AG04450 (cell line): ENCODE results near the gene COBL. TPM values are rescaled to one million over a fixed set of nuclear protein-coding genes. Genes with fewer than 3 reads are reported as not detected.

Source experiments
- CTCF ChIA-PET: fragments of 300-600, 350-600 bp; formaldehyde crosslinking; extraction: SDS; loops from one replicate; lab custom pipeline; 2022; ENCODE audit warnings: antibody characterized with exemption, inconsistent platforms; lab: Charles Lee
- POLR2A ChIA-PET: fragments of 350-600 bp; formaldehyde crosslinking; extraction: SDS; loops from one replicate; lab custom pipeline; 2021; ENCODE audit warnings: antibody characterized with exemption, inconsistent platforms; lab: Yijun Ruan, JAX
- DNase-seq: peaks from one replicate; pipeline ENCODE4 v3.0.0-alpha.2; 2011; ENCODE audit warnings: low read depth, low spot score
- H3K27ac ChIP-seq: one replicate; pipeline ENCODE4 v1.5.1; 2012; ENCODE audit warnings: low read depth, low read length, control low read depth
- H3K27me3 ChIP-seq: one replicate; pipeline ENCODE4 v1.6.0; 2012; ENCODE audit warnings: low read length; ENCODE audit not compliant: control insufficient read depth, insufficient read depth
- H3K4me3 ChIP-seq: 2 replicates; pipeline ENCODE4 v1.5.1; 2011; ENCODE audit warnings: mild to moderate bottlenecking, low read depth, low read length, control low read depth
- H3K9me3 ChIP-seq: 2 replicates; pipeline ENCODE4 v1.5.1; 2012; ENCODE audit warnings: low read length; ENCODE audit not compliant: control insufficient read depth, insufficient read depth
- polyA minus RNA-seq: library from RNA; depleted of rRNA, polyadenylated mRNA; stranded (reverse); fragments of >200 nt; gene quantifications from 2 replicates; pipeline ENCODE4 v1.2.3, GENCODE V29; 2011; rRNA and poly(A)+ RNA removed
- polyA plus RNA-seq: library from polyadenylated mRNA; depleted of rRNA; stranded (reverse); fragments of >200 nt; gene quantifications from 2 replicates; pipeline ENCODE4 v1.2.3, GENCODE V29; 2011; rRNA removed
- TF ChIP-seq, protein P1 (sequence below): IDR thresholded peaks from 2 replicates; pipeline ENCODE4 v1.5.1; 2011; ENCODE audit warnings: low read depth, low read length, control low read depth, inconsistent platforms

COBL gene, protein sequence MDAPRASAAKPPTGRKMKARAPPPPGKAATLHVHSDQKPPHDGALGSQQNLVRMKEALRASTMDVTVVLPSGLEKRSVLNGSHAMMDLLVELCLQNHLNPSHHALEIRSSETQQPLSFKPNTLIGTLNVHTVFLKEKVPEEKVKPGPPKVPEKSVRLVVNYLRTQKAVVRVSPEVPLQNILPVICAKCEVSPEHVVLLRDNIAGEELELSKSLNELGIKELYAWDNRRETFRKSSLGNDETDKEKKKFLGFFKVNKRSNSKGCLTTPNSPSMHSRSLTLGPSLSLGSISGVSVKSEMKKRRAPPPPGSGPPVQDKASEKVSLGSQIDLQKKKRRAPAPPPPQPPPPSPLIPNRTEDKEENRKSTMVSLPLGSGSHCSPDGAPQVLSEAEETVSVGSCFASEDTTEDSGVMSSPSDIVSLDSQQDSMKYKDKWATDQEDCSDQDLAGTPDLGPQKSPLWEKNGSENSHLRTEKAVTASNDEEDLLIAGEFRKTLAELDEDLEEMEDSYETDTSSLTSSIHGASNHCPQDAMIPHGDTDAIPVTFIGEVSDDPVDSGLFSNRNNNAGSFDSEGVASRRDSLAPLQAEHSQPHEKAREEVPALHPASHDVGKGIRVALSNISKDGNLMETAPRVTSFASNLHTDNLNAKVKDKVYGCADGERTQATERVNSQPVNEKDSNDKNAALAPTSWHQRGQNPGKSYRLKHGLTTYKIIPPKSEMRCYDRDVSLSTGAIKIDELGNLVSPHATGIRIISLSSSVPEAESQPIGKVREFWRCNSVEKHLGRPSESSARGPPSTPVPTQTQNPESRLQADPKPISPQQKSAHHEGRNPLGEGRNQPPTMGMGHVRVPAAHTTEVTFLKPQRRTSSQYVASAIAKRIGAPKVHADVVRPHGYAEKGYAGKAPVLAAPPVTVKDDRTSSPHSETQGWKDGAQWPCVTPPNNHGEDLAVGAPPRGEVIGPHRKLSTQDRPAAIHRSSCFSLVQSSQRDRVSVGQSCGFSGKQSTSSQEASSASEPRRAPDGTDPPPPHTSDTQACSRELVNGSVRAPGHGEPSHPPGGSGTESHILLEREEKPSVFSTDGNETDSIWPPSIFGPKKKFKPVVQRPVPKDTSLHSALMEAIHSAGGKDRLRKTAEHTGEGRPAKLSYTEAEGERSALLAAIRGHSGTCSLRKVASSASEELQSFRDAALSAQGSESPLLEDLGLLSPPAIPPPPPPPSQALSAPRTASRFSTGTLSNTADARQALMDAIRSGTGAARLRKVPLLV
- 0.06 TPM in 1 of 2 replicates, not detected in the other for polyA plus RNA-seq
- not detected in 2 replicates for polyA minus RNA-seq

DNA sequence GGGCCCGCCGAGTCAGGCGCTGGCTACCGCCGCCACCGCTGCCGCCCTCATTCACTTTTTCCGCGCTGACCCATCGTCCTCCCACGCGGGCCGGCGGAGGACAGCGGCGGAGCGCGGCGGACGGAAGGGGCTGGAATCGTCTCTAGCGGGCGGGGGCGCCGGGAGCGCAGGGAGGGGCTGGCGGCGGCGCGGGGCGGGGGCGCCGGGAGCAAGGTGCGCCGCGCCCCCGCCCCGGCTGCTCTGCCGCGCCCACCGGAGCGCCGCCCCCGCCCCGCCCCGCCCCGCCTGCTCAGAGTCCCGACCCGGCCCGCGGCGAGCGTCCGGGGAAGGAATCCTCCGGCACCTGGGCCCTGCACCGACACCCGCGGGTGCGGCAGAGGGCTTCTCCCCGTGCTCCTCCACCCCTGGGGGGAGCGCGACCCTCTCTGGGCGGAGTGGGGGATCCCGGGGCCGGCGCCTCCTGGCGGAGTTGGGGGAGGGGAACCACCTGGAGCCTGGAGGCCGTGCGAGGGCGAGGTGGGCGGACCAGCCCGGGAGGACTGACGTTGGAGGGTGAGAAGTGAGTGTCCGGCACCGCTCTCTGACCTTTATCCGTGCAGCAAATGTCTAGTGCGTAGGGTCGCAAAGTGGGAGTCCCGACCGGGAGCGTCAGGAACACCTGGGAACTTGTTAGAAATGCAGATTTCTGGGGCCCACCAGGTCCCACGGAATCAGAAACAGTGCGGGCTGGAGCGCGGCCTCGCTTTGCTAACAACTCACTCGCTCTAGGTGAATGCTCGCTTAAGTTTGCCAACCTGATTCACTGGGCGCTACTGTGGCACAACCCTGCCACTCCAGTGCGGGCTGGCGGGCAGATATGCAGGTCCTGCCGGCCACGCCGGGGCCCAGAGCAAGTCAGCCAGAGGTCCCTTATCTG is at the start of gene COBL:
Gene COBL (minus strand): TSS at position 144 of the 916 bp plus-strand sequence. CDS start 176 bp downstream, outside the sequence.
- CTCF ChIA-PET = no interaction called here
- Histone ChIP-seq H3K27ac (no peak within 1 kb of the TSS), H3K4me3 (no peak within 1 kb of the TSS), H3K27me3 (peaks cover 18% of the 10 kb centered on the region), H3K9me3 (peaks cover 4% of the 10 kb centered on the region; the same call in 1 of the 2 replicates)
- TF ChIP-seq, protein P1, sequence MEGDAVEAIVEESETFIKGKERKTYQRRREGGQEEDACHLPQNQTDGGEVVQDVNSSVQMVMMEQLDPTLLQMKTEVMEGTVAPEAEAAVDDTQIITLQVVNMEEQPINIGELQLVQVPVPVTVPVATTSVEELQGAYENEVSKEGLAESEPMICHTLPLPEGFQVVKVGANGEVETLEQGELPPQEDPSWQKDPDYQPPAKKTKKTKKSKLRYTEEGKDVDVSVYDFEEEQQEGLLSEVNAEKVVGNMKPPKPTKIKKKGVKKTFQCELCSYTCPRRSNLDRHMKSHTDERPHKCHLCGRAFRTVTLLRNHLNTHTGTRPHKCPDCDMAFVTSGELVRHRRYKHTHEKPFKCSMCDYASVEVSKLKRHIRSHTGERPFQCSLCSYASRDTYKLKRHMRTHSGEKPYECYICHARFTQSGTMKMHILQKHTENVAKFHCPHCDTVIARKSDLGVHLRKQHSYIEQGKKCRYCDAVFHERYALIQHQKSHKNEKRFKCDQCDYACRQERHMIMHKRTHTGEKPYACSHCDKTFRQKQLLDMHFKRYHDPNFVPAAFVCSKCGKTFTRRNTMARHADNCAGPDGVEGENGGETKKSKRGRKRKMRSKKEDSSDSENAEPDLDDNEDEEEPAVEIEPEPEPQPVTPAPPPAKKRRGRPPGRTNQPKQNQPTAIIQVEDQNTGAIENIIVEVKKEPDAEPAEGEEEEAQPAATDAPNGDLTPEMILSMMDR = no peak
- POLR2A ChIA-PET = no interaction called here
- no peak for DNase-seq

DNA sequence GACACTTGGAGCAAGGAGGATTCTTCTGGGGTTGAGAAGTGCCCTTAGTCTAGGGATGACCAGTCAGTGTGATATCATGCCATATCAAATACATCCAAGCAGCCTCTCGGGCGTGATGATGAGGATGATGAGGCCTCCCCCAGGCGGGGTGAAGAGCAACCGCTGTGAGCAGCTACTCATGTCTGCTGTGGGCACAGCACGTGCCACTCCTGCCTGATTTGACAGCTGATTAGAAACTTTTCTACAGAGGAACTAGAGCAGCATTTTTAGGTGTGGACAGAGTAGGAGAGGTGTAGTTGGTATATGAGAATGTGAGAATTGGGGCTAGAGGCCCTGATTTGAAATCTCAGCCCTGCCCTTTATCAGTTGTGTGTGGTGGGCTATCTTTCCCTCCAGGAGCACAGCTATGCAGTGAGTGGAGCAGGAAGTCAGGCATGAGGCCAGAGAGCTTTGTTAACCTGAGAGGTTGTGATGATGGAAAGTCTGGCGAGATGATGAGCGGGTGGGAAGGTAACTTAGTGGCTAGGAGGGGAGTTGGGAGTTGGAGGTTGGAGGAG is 49.6 kb upstream of the COBL start:
- Histone ChIP-seq H3K27me3 (no peaks in the 10 kb centered on the region), H3K27ac (no peak overlapping the region), H3K9me3 (peaks cover 7% of the 10 kb centered on the region), H3K4me3 (no peak overlapping the region)
- CTCF ChIA-PET = interaction anchor here (2.7 kb wide), 1 partner anchor 204 kb away, joined by 28 read pairs; no protein-coding TSS in a partner anchor
- POLR2A ChIA-PET = no interaction called here
- no peak for DNase-seq
- TF ChIP-seq, protein P1 = no peak

DNA sequence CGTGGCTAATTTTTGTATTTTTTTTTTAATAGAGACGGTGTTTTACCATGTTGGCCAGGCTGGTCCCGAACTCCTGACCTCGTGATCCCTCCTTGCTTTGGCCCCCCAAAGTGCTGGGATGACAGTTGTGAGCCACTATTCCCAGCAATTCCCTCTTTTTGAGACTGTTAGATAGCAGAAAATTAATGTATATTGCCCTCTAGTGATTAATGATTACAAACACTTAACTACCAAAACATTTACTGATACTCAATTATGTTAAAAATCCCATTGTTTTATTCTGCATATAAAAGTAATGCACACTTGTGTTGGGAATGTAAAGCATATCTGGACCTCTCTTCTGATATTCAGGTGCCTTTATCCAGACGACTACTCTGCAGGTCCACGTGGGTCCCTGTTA is 41.2 kb upstream of the COBL start:
- ChIA-PET CTCF (no interaction called here), POLR2A (no interaction called here)
- Histone ChIP-seq H3K4me3 (no peak overlapping the region), H3K9me3 (peaks cover 14% of the 10 kb centered on the region), H3K27ac (no peak overlapping the region), H3K27me3 (no peaks in the 10 kb centered on the region)
- TF ChIP-seq, protein P1 = no peak
- no peak for DNase-seq

DNA sequence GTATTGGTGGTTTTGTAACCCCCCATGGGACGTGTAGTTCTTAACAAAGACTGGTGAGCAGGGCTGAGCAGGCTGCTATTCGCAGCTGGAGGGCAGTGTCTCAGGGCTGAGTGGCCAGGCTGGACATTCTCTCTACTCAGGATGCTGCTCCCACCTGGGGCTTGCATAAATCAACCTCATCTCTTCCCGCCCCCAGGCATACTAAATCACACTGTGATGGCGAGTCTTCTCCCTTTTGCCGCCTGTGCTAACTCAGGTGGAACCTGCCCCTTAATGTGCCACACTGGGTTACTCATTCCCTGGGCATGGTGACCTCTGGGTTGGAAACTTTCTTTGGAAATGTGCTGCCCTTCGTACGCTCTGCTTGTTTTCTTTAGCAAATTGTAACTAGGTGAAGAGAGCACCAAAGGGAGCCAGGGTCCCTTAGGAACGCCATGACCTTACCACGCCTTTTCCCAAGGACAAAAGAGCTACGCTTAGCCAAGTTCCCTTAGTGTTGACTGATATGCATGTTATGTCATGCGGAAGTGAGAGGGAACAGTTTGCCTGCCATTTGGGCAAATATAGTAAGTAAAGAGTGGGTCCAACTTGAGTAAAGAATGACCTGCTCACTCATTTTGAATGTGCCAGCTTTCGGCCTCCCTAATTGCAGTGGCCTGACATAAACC is 40.4 kb upstream of the COBL start:
- Histone ChIP-seq H3K27ac (no peak overlapping the region), H3K4me3 (no peak overlapping the region), H3K27me3 (no peaks in the 10 kb centered on the region), H3K9me3 (peaks cover 14% of the 10 kb centered on the region)
- TF ChIP-seq, protein P1 = no peak
- ChIA-PET POLR2A (no interaction called here), CTCF (no interaction called here)
- DNase-seq = no peak
